ENCODE data around the gene HCST.

Gene HCST

DNA sequence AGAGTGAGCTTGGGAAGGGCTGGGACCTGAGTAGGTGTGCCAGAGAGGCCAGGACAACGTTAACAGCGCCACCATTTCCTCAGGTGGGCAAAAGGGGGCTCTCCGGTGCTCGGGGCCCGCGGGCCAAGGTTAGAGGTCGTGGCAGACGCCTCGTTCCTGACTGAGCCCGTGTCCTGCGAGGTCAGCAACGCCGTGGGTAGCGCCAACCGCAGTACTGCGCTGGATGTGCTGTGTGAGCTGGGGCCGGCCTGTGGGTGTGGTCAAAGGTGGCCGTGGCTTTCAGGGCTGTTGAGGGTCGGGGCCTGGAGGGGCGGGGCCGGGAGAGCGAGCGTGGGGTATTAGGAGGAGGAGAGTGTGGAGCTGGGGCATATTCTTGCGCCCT, 41.9 kb upstream of the HCST start:
- TF ChIP-seq BHLHE40 (IDR thresholded peaks at IDR 0.05; ENCODE audit: borderline replicate concordance) (no peak), CTBP1 (IDR thresholded peaks at IDR 0.05; ENCODE audit: borderline replicate concordance) (no peak), SP1 (IDR thresholded peaks at IDR 0.05) (no peak), ELF4 (IDR thresholded peaks at IDR 0.05) (no peak), NFRKB (IDR thresholded peaks at IDR 0.05) (no peak), LEF1 (IDR thresholded peaks at IDR 0.05; ENCODE audit: borderline replicate concordance) (no peak), ZNF384 (IDR thresholded peaks at IDR 0.05) (no peak), FOXM1 (IDR thresholded peaks at IDR 0.05; ENCODE audit: borderline replicate concordance) (no peak), FOXK2 (IDR thresholded peaks at IDR 0.05) (no peak), SUZ12 (IDR thresholded peaks at IDR 0.05) (no peak), HDGF (IDR thresholded peaks at IDR 0.05; ENCODE audit: borderline replicate concordance) (no peak), L3MBTL2 (conservative IDR thresholded peaks at IDR 0.05) (no peak)
- TF ChIP-seq, protein P1, sequence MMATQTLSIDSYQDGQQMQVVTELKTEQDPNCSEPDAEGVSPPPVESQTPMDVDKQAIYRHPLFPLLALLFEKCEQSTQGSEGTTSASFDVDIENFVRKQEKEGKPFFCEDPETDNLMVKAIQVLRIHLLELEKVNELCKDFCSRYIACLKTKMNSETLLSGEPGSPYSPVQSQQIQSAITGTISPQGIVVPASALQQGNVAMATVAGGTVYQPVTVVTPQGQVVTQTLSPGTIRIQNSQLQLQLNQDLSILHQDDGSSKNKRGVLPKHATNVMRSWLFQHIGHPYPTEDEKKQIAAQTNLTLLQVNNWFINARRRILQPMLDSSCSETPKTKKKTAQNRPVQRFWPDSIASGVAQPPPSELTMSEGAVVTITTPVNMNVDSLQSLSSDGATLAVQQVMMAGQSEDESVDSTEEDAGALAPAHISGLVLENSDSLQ (IDR thresholded peaks at IDR 0.05), result no peak
- DNase-seq (ENCODE audit: extremely low spot score), result no peak
- ChIA-PET CTCF (no interaction called here), POLR2A (no interaction called here)

DNA sequence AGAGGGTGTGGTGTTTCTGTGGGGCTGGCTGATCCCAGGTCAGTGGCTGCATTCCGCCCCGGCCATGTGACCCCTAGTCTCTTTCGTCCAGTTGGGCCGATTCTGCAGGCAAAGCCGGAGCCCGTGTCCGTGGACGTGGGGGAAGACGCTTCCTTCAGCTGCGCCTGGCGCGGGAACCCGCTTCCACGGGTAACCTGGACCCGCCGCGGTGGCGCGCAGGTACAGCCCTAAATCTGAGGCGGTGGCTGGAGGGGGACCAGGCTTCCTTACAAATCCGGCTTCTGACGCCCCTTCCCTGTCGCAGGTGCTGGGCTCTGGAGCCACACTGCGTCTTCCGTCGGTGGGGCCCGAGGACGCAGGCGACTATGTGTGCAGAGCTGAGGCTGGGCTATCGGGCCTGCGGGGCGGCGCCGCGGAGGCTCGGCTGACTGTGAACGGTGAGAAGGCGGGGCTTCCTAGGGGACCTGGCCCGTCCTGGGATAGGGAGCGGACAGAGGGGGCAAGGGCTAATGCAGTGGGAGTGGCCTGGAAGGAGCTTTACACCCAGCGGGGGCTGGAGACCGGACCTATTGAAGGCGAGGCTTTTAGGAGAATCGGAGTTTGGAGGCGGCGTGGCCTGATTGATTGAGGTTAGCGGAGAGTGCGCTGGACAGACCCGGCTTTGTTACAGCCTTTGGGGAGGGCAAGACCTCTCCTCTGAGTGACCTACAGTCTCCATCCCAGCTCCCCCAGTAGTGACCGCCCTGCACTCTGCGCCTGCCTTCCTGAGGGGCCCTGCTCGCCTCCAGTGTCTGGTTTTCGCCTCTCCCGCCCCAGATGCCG, 41.3 kb upstream of the HCST start:
- POLR2A ChIA-PET, result no interaction called here
- TF ChIP-seq SUZ12 (IDR thresholded peaks at IDR 0.05) (no peak), ELF4 (IDR thresholded peaks at IDR 0.05) (no peak), TARDBP (IDR thresholded peaks at IDR 0.05) (no peak), NFRKB (IDR thresholded peaks at IDR 0.05) (no peak), HDGF (IDR thresholded peaks at IDR 0.05; ENCODE audit: borderline replicate concordance) (no peak), CTBP1 (IDR thresholded peaks at IDR 0.05; ENCODE audit: borderline replicate concordance) (no peak), FOXK2 (IDR thresholded peaks at IDR 0.05) (no peak), FOXM1 (IDR thresholded peaks at IDR 0.05; ENCODE audit: borderline replicate concordance) (no peak), LEF1 (IDR thresholded peaks at IDR 0.05; ENCODE audit: borderline replicate concordance) (no peak)
- TF ChIP-seq, protein P1 (IDR thresholded peaks at IDR 0.05), result no peak
- CTCF ChIA-PET, result no interaction called here
- no peak for DNase-seq (ENCODE audit: extremely low spot score)

DNA sequence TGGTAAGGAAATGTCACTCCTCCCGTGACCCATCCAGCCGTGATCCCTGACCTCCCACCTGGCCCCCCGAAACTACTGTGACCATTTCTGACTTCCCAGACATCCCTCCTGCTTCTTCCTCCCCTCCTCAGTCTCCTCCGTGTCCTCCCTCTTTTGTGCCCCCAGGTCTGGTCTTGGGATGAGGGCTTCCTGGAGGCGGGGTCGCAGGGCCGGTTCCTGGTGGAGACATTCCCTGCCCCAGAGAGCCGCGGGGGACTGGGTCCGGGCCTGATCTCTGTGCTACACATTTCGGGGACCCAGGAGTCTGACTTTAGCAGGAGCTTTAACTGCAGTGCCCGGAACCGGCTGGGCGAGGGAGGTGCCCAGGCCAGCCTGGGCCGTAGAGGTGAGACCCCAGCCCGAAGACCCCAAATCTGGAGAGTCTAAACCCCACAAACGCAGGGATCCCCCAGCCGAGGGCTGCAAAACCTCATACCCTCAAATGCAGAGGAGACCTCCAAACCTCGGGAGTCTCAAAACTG, 40.6 kb upstream of the HCST start:
- CTCF ChIA-PET, result no interaction called here
- DNase-seq (ENCODE audit: extremely low spot score), result no peak
- POLR2A ChIA-PET, result no interaction called here
- TF ChIP-seq BHLHE40 (IDR thresholded peaks at IDR 0.05; ENCODE audit: borderline replicate concordance) (no peak), ARNT (IDR thresholded peaks at IDR 0.05) (no peak), ZNF384 (IDR thresholded peaks at IDR 0.05) (no peak), FOXK2 (IDR thresholded peaks at IDR 0.05) (no peak), HDGF (IDR thresholded peaks at IDR 0.05; ENCODE audit: borderline replicate concordance) (no peak), FOXA1 (IDR thresholded peaks at IDR 0.05) (no peak), LEF1 (IDR thresholded peaks at IDR 0.05; ENCODE audit: borderline replicate concordance) (no peak), CTBP1 (IDR thresholded peaks at IDR 0.05; ENCODE audit: borderline replicate concordance) (no peak), TARDBP (IDR thresholded peaks at IDR 0.05) (no peak), L3MBTL2 (conservative IDR thresholded peaks at IDR 0.05) (no peak), SUZ12 (IDR thresholded peaks at IDR 0.05) (no peak), ELF4 (IDR thresholded peaks at IDR 0.05) (no peak), NFRKB (IDR thresholded peaks at IDR 0.05) (no peak)

DNA sequence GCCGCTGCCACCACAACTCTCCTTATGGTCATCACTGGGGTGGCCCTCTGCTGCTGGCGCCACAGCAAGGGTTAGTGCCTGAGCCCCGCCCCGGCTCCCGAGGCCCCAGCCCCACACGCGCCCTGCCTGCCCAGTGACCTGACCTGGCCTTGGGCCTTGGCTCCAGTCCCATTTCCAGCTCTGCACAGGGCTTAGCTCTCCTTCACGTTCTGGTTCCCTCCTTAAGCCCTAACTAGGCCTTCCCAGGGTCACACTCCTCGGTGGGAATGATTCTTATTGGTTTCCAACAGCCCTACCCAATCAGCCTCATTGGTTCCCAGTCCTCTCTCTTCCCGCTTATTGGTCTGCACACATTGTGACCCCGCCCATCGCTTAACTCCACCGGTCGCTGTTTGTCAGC, 39.8 kb upstream of the HCST start:
- CTCF ChIA-PET, result no interaction called here
- POLR2A ChIA-PET, result no interaction called here
- no peak for TF ChIP-seq FOXM1 (IDR thresholded peaks at IDR 0.05; ENCODE audit: borderline replicate concordance)
- no peak for TF ChIP-seq LEF1 (IDR thresholded peaks at IDR 0.05; ENCODE audit: borderline replicate concordance)
- TF ChIP-seq ZNF384 (IDR thresholded peaks at IDR 0.05), result no peak
- TF ChIP-seq SP1 (IDR thresholded peaks at IDR 0.05), result no peak
- TF ChIP-seq, protein P1 (IDR thresholded peaks at IDR 0.05), result no peak
- TF ChIP-seq SUZ12 (IDR thresholded peaks at IDR 0.05), result no peak
- TF ChIP-seq BHLHE40 (IDR thresholded peaks at IDR 0.05; ENCODE audit: borderline replicate concordance), result no peak
- TF ChIP-seq FOXA1 (IDR thresholded peaks at IDR 0.05), result no peak
- TF ChIP-seq L3MBTL2 (conservative IDR thresholded peaks at IDR 0.05), result no peak
- no peak for TF ChIP-seq HDGF (IDR thresholded peaks at IDR 0.05; ENCODE audit: borderline replicate concordance)
- TF ChIP-seq FOXK2 (IDR thresholded peaks at IDR 0.05), result no peak
- TF ChIP-seq TARDBP (IDR thresholded peaks at IDR 0.05), result no peak
- no peak for TF ChIP-seq ELF4 (IDR thresholded peaks at IDR 0.05)
- no peak for TF ChIP-seq CTBP1 (IDR thresholded peaks at IDR 0.05; ENCODE audit: borderline replicate concordance)
- TF ChIP-seq ARNT (IDR thresholded peaks at IDR 0.05), result no peak
- no peak for TF ChIP-seq NFRKB (IDR thresholded peaks at IDR 0.05)
- DNase-seq (ENCODE audit: extremely low spot score), result no peak

DNA sequence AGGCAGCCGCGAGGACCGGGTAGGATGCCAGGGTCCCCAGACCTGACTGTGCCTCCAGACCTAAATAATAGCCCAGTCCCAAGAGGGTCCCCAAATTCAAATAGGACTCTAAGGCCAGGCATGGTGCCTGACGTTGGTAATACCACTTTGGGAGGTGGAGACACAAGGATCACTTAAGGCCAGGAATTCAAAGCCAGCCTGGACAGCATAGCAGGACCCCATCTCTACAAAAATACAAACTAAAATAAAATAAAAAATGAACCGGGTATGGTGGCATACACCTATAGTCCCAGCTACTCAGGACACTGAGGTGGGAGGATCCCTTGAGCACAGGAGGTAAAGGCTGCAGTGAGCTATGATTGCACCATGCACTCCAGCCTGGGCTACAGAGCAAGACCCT, 39.3 kb upstream of the HCST start:
- no peak for DNase-seq (ENCODE audit: extremely low spot score)
- TF ChIP-seq, protein P1 (IDR thresholded peaks at IDR 0.05), result no peak
- TF ChIP-seq LEF1 (IDR thresholded peaks at IDR 0.05; ENCODE audit: borderline replicate concordance) (no peak), ARNT (IDR thresholded peaks at IDR 0.05) (no peak), CTBP1 (IDR thresholded peaks at IDR 0.05; ENCODE audit: borderline replicate concordance) (no peak), FOXK2 (IDR thresholded peaks at IDR 0.05) (no peak), BHLHE40 (IDR thresholded peaks at IDR 0.05; ENCODE audit: borderline replicate concordance) (no peak), ELF4 (IDR thresholded peaks at IDR 0.05) (no peak), TARDBP (IDR thresholded peaks at IDR 0.05) (no peak), FOXM1 (IDR thresholded peaks at IDR 0.05; ENCODE audit: borderline replicate concordance) (no peak), ZNF384 (IDR thresholded peaks at IDR 0.05) (no peak), SUZ12 (IDR thresholded peaks at IDR 0.05) (no peak), FOXA1 (IDR thresholded peaks at IDR 0.05) (no peak)
- CTCF ChIA-PET, result no interaction called here
- POLR2A ChIA-PET, result no interaction called here

Data from HEK293T (cell line).